Activated T-cell treated with anti-CD3 and anti-CD28 coated beads, Interleukin-2, amount 50 U/mL, for 24 hours (primary cell): ENCODE measurements around the gene NOS1.

Experiments
- DNase-seq: peaks from one replicate; pipeline ENCODE4 v3.0.0-alpha.2; 2020
- H3K27ac Mint-ChIP-seq: 2 replicates; pipeline ENCODE4 v1.8.0; 2020; ENCODE audit warnings: mild to moderate bottlenecking, mixed read lengths
- H3K27me3 Mint-ChIP-seq: 2 replicates; pipeline ENCODE4 v1.8.0; 2020; ENCODE audit warnings: mixed read lengths
- H3K36me3 Mint-ChIP-seq: 2 replicates; pipeline ENCODE4 v1.8.0; 2020; ENCODE audit warnings: low read depth, mixed read lengths
- H3K4me1 Mint-ChIP-seq: 2 replicates; pipeline ENCODE4 v1.8.0; 2020; ENCODE audit warnings: low read depth, mixed read lengths
- H3K4me3 Mint-ChIP-seq: 2 replicates; pipeline ENCODE4 v1.8.0; 2020; ENCODE audit warnings: mild to moderate bottlenecking, moderate library complexity, mixed read lengths
- H3K9me3 Mint-ChIP-seq: 2 replicates; pipeline ENCODE4 v1.8.0; 2020; ENCODE audit warnings: mixed read lengths

NOS1 gene

DNA sequence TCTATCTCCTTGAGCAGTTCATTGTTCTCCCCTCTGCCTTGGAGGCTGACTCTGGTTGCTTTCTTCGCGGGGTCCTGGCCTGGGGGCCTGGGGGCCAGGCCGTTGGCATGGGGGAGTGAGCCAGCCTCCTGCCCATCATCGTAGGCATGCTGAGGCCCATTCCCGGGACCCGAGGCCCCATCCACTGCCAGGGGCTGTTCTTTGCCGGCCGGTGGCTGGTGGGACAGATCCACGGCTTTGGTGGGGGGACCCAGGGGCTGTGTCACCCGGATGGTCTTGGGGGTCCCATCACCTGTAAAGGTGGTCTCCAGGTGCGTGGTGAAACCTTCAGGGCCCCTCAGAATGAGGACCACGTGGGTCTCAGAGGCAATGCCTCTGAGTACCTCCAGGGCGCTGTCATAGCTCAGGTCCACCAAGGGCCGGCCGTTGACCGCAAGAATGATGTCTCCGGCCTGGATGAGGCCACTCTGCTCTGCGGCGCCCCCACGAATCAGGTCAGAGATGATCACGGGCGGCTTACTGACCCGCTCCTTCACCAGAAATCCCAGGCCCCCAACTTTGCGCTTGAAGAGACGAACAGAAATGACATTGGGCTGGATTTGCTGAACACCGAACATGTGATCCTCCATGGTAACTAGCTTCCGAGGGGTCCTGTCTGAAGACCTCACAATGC, 30.8 kb downstream of the NOS1 start:
- Mint-ChIP-seq H3K9me3 (no peaks in the 10 kb centered on the region), H3K4me3 (no peak overlapping the region), H3K27ac (no peak overlapping the region), H3K27me3 (peaks cover 25% of the 10 kb centered on the region), H3K4me1 (no peaks in the 10 kb centered on the region), H3K36me3 (no peaks in the 10 kb centered on the region)
- DNase-seq = no peak

DNA sequence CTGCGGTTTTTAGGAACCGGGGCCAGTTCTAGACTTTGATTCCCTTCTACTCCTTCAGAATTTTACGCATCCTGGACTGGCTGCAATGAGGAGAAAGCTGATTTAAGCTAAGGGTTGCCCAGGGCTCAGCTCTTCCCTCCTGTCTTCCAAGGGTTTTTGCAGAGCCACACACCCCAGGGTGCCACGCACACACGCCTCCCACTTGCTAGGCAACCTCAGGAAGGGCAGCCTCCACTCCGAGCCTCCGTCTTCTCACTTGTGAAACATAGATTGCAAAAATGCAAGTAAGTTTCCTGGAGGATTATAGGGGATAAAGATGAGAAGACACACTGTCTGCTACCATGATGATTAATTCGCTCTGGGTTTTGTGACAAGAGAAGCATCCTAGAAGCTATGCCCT, 31.7 kb downstream of the NOS1 start:
- H3K4me3 Mint-ChIP-seq = no peak overlapping the region
- peaks cover 24% of the 10 kb centered on the region for H3K27me3 Mint-ChIP-seq
- DNase-seq = no peak
- no peaks in the 10 kb centered on the region for H3K9me3 Mint-ChIP-seq
- no peak overlapping the region for H3K27ac Mint-ChIP-seq
- no peaks in the 10 kb centered on the region for H3K4me1 Mint-ChIP-seq
- H3K36me3 Mint-ChIP-seq = no peaks in the 10 kb centered on the region

DNA sequence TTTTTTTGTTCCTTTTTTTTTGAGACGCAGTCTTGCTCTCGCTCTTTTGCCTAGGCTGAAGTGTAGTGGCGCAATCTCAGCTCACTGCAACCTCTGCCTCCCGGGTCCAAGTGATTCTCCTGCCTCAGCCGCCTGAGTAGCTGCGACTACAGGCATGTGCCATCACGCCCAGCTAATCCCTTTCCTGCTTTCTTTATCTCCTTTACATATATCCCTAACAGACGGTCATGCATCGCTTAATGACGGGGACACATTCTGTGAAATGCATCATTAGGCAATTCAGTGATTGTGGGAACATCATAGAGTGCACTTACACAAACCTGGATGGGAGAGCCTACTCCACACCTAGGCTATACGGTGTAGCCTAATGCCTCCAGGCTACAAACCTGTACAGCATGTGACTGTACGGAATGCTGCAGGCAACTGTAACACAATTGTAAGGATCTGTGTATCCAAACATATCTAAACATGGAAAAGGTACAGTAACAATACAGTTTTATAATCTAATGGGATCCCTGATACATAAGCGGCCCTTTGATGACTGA, 32.8 kb downstream of the NOS1 start:
- DNase-seq = no peak

DNA sequence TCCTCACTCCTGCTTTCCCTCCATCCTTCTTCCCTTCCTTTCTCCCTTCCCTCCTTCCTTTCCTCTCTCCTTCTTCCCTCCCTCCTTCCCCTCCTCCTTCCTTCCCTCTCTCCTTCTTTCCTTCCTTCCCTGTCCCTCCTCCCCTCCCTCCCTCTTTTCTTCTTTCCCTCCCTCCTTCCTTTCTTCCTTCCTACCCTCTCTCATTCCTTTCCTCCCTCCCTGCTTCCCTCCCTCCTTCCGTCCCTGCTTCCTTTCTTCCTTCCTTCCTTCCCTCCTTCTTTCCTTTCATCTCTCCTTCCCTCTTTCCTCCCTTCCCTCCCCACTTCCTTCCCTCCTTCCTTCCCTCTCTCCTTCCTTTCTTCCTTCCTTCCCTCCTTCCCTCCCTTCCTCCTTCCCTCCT, 39.0 kb downstream of the NOS1 start:
- H3K27ac Mint-ChIP-seq = no peak overlapping the region
- H3K4me1 Mint-ChIP-seq = no peaks in the 10 kb centered on the region
- no peaks in the 10 kb centered on the region for H3K9me3 Mint-ChIP-seq
- no peak for DNase-seq
- peaks cover 9% of the 10 kb centered on the region for H3K27me3 Mint-ChIP-seq
- no peaks in the 10 kb centered on the region for H3K36me3 Mint-ChIP-seq
- H3K4me3 Mint-ChIP-seq = no peak overlapping the region

More for the DNA sequence above, 32.8 kb downstream of the NOS1 start:
- Mint-ChIP-seq H3K4me3 (no peak overlapping the region), H3K36me3 (no peaks in the 10 kb centered on the region), H3K4me1 (no peaks in the 10 kb centered on the region), H3K27me3 (peaks cover 17% of the 10 kb centered on the region), H3K9me3 (no peaks in the 10 kb centered on the region), H3K27ac (no peak overlapping the region)

DNA sequence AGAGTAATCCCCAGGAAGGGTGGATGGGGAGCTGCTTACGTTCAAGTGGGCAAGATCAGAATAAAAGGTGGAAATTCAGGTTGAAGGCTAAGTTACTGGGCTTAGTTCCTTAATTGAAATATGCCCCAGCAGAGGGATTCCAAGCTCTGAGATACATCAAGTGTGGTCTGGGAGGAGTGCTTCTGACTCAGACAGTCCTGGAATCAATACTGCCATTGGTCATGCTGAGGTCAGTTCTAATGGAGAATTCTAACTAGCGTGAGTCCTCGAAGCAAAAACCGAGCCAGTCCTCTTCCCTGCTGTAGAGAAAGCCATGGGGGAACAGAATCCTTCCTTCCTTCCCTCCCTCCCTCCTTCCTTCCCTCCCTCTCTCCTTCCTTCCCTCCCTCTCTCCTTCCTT, 39.9 kb downstream of the NOS1 start:
- H3K9me3 Mint-ChIP-seq = no peaks in the 10 kb centered on the region
- H3K4me3 Mint-ChIP-seq = no peak overlapping the region
- H3K27me3 Mint-ChIP-seq = peaks cover 6% of the 10 kb centered on the region
- H3K4me1 Mint-ChIP-seq = no peaks in the 10 kb centered on the region
- no peaks in the 10 kb centered on the region for H3K36me3 Mint-ChIP-seq
- DNase-seq = no peak
- H3K27ac Mint-ChIP-seq = no peak overlapping the region

DNA sequence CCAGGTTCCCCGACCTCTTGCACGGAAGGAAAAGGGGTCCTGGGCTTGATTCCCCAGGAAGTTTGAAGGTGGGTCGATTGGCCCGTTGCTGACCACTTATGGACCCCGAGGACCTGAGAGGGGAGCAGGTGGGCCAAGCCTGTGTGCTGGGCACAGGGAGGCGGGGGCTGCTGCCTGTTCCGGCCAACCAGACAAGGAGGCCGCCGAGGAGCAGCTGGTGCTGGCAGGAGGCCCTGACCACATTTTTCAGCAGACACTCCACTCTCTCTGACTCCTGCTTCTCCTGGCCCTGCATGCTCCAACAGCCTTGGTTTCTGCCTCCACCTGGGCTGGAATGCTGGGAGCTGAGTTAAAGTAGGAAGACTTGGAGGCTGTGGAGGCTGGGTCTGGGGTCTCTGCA, 42.8 kb downstream of the NOS1 start:
- DNase-seq = no peak
- H3K4me1 Mint-ChIP-seq = no peaks in the 10 kb centered on the region
- no peak overlapping the region for H3K4me3 Mint-ChIP-seq
- H3K27me3 Mint-ChIP-seq = no peaks in the 10 kb centered on the region
- no peaks in the 10 kb centered on the region for H3K36me3 Mint-ChIP-seq
- no peak overlapping the region for H3K27ac Mint-ChIP-seq
- H3K9me3 Mint-ChIP-seq = peaks cover 4% of the 10 kb centered on the region

DNA sequence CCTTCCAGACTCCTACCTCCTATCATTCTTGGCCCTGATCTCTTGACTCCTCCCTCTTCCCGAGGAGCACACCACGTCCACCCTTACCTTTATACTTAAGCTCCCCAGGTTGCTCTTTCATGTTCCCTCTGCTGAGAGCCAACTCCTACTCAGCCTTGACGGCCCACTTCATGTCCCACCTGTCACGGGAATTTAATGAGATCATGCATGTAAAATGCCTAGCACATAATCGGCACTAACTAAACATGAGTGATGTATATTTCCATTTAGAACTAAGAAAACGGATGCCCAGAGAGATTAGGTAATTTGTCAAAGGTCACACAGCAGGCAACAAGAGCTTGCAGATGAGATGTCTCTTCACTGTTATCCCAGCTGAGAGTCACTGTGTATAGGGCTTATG, 45.1 kb downstream of the NOS1 start:
- no peaks in the 10 kb centered on the region for H3K4me1 Mint-ChIP-seq
- no peak for DNase-seq
- H3K27ac Mint-ChIP-seq = no peak overlapping the region
- no peak overlapping the region for H3K4me3 Mint-ChIP-seq
- no peaks in the 10 kb centered on the region for H3K36me3 Mint-ChIP-seq
- no peaks in the 10 kb centered on the region for H3K27me3 Mint-ChIP-seq
- peaks cover 4% of the 10 kb centered on the region for H3K9me3 Mint-ChIP-seq

DNA sequence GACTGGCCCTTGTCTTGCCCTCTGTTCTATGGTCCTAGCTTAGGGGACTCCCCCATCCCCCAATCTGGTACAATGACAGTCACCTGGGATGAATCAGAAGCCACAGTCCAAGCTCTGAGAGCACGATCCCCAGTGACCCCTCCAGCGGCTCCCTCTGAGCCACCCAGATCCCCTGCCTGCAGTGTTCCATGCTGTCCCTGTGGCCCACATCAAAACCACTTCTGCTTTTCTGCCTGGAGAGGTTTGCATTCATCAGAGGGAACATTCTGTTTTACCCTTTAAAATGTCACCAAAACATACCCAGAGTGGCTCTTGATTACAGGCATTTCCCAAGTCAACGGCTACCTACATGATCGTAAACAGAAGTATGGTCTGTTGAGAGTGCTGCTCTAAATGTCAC, 47.5 kb downstream of the NOS1 start:
- H3K4me3 Mint-ChIP-seq = no peak overlapping the region
- H3K4me1 Mint-ChIP-seq = no peaks in the 10 kb centered on the region

DNA sequence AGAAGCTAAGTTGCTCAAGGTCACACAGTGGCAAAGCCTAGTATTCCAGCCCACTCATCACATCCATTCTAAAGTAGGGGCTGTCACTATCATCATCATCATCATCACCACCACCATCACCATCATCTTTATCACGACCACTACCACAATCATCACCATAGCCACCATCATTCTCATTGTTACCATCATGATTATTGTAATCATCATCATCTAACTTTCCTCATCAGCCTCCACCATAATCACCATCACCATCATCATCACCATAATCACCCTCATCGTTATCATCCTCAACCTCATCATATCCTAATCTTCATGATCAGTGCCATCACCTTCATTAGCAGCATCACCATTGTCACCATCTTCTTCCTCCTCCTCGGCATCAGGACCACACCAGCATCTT, 48.7 kb downstream of the NOS1 start:
- no peak for DNase-seq
- H3K27ac Mint-ChIP-seq = no peak overlapping the region
- H3K9me3 Mint-ChIP-seq = peaks cover 4% of the 10 kb centered on the region
- no peaks in the 10 kb centered on the region for H3K27me3 Mint-ChIP-seq
- H3K4me3 Mint-ChIP-seq = no peak overlapping the region
- H3K36me3 Mint-ChIP-seq = no peaks in the 10 kb centered on the region
- no peaks in the 10 kb centered on the region for H3K4me1 Mint-ChIP-seq

More for the DNA sequence above, 47.5 kb downstream of the NOS1 start:
- Mint-ChIP-seq H3K36me3 (no peaks in the 10 kb centered on the region), H3K27me3 (no peaks in the 10 kb centered on the region), H3K27ac (no peak overlapping the region), H3K9me3 (peaks cover 4% of the 10 kb centered on the region)
- DNase-seq = no peak

DNA sequence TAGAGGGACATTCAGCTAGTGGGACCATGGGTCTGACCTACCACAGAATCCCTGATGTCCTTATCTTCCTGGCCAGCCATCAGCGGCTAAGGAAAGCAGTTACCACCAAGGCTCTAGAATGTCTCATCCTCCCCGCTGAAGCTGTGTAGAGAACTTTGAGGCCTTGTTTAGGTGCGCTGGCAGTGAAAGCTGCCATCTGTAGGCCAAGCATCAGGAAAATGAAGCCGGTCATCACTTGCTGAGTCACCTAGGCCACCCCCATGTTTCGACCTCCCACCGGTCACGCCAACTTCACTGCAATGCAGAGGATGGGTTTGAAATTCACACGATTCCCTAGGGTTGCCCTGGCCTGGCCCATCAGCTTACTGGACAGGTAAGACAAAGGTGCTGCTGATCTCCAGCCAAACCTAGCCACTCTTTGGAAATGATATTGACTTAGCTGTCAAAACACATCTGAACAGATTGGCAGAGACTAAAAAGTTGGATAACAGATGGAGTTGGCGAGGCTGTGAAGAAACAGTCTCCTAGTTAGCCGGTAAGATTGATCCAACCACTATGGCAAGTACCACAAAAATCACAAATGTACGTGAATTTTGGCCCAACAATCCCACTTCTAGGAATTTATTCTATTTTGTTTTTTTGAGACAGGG, 52.0 kb downstream of the NOS1 start:
- no peaks in the 10 kb centered on the region for H3K36me3 Mint-ChIP-seq

DNA sequence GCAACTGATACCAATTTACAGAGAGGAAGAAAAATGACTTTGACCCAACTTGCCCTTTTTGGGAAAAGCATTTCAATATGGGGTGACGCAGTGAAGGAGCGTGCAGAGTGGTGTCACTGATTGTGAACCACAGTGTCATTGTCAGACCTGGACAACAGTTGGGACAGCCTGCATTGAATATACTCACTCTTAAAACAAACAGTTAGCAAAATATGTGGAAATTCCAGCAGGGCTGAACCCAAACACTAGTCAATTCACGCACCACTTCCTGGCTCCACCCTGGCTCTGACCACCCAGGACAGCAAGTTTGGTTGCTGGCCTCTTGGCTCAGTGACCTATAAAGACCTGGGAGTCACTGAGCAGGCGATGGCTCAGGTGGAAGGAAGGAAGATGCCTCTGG, 61.3 kb downstream of the NOS1 start:
- H3K9me3 Mint-ChIP-seq = no peaks in the 10 kb centered on the region
- peaks cover 8% of the 10 kb centered on the region for H3K27me3 Mint-ChIP-seq
- no peak overlapping the region for H3K4me3 Mint-ChIP-seq
- no peaks in the 10 kb centered on the region for H3K4me1 Mint-ChIP-seq
- no peak overlapping the region for H3K27ac Mint-ChIP-seq
- no peak for DNase-seq
- no peaks in the 10 kb centered on the region for H3K36me3 Mint-ChIP-seq

More for the DNA sequence above, 52.0 kb downstream of the NOS1 start:
- H3K27me3 Mint-ChIP-seq = no peaks in the 10 kb centered on the region
- H3K27ac Mint-ChIP-seq = no peak overlapping the region
- no peaks in the 10 kb centered on the region for H3K9me3 Mint-ChIP-seq
- H3K4me3 Mint-ChIP-seq = no peak overlapping the region
- no peaks in the 10 kb centered on the region for H3K4me1 Mint-ChIP-seq
- no peak for DNase-seq

DNA sequence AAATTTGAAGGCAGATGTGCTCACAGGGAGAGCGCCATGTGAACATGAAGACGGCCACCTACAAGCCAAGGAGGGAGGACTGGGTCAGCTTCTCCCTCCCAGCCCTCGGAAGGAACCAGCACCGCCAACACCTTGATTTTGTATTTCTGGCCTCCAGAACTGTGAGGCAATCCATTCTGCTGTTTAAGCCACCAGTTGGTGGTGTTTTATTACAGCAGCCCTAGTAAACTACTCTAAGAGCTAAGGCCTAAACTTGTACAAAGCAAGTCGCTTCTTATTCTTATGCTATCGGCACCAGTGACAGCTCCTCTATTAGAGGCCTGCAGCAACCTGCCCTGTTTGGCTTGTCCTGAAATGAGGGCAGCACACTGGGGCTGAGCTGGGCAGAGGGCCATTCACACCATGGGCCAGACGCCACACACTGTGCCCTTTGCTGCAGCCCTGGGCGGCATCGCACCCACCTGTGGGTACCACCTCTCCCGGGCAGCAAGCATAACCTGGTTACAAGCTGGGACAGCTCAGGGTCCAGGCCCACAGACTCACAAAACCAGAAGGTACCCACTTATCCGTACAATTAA, 62.7 kb downstream of the NOS1 start:
- no peaks in the 10 kb centered on the region for H3K36me3 Mint-ChIP-seq
- no peak for DNase-seq
- H3K4me1 Mint-ChIP-seq = no peaks in the 10 kb centered on the region
- no peak overlapping the region for H3K4me3 Mint-ChIP-seq
- peaks cover 18% of the 10 kb centered on the region for H3K27me3 Mint-ChIP-seq
- H3K9me3 Mint-ChIP-seq = no peaks in the 10 kb centered on the region
- no peak overlapping the region for H3K27ac Mint-ChIP-seq

DNA sequence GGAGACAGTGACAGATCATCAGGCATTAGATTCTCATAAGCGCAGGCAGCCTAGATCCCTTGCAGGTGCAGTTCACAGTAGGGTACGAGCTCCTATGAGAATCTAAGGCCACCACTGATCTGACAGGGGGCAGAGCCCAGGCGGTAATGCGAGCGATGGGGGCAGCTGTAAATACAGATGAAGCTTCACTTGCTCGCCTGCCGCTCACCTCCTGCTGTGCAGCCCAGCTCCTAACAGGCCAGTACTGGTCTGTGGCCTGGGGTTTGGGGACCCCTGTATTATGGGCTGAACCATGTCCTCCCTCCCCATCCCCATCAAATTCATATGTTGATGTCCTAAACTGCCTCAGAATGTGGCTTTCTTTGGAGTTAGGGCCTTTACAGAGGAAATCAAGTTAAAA, 63.2 kb downstream of the NOS1 start:
- H3K4me3 Mint-ChIP-seq = no peak overlapping the region
- H3K27ac Mint-ChIP-seq = no peak overlapping the region
- H3K9me3 Mint-ChIP-seq = no peaks in the 10 kb centered on the region
- no peaks in the 10 kb centered on the region for H3K4me1 Mint-ChIP-seq
- peaks cover 19% of the 10 kb centered on the region for H3K27me3 Mint-ChIP-seq
- no peaks in the 10 kb centered on the region for H3K36me3 Mint-ChIP-seq
- DNase-seq = no peak

DNA sequence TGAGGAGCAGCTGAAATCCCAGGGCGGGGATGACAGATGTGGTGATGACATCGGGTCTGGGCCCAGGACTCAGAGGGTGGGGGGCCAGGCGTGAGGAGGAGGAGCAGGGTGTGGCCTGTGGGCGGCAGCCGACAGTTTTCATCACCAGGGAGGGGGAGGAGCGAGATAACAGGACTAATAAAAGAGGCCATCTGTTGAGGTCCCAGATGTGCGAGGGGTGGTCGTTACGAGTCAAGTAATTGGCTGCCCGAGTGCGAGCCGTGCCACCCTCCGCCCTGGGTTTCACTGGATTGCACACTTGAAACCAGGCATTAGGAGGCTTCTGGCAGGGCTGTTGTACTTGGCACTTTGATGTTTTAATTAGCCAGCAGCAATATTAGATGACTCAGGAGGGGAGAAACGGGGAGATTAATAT, 67.2 kb downstream of the NOS1 start:
- H3K9me3 Mint-ChIP-seq = no peaks in the 10 kb centered on the region
- H3K27ac Mint-ChIP-seq = no peak overlapping the region
- peaks cover 26% of the 10 kb centered on the region for H3K27me3 Mint-ChIP-seq
- H3K4me1 Mint-ChIP-seq = no peaks in the 10 kb centered on the region
- no peak overlapping the region for H3K4me3 Mint-ChIP-seq
- no peaks in the 10 kb centered on the region for H3K36me3 Mint-ChIP-seq
- no peak for DNase-seq

DNA sequence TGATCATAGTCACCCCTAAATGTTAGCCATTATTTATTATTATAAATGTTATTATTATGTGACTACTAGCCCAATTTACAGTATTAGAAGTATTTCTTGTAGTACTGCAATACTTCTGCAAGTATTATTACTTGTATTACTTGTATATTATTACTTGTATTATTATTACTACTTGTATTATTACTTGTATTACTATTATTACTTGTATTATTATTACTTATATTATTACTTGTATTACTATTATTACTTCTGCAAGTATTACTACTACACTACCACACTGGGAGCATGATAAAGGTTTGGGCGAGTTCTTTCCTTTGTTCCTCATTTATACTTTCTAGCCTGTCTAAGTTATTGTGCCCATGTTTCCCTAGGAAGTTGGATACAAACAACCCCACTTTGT, 67.9 kb downstream of the NOS1 start:
- peaks cover 24% of the 10 kb centered on the region for H3K27me3 Mint-ChIP-seq
- no peaks in the 10 kb centered on the region for H3K4me1 Mint-ChIP-seq
- no peaks in the 10 kb centered on the region for H3K36me3 Mint-ChIP-seq
- no peak for DNase-seq
- H3K27ac Mint-ChIP-seq = no peak overlapping the region
- no peaks in the 10 kb centered on the region for H3K9me3 Mint-ChIP-seq
- no peak overlapping the region for H3K4me3 Mint-ChIP-seq
